Cardiac fibroblast (primary cell): ENCODE results near the gene DHRS11.

ENCODE experiments used
- DNase-seq, 2 donors: peaks; one replicate each; pipeline versions ENCODE4 v3.0.0 to v3.0.0-alpha.2; 2010; ENCODE audit warnings: low read depth in 2 of 2
- H3K4me3 ChIP-seq, 2 donors: replicated peaks in 1 of 2; 1 replicate in 1 of 2; 2 replicates in 1 of 2; pipeline ENCODE4 v1.5.1; 2011; ENCODE audit warnings: low read depth in 2 of 2, low read length in 2 of 2, mild to moderate bottlenecking in 2 of 2, moderate library complexity in 1 of 2
- TF ChIP-seq, protein P1 (sequence below): IDR thresholded peaks from one replicate; pipeline ENCODE4 v1.5.1; 2011; ENCODE audit warnings: low read depth, mild to moderate bottlenecking, low read length, inconsistent platforms

Gene DHRS11

DNA sequence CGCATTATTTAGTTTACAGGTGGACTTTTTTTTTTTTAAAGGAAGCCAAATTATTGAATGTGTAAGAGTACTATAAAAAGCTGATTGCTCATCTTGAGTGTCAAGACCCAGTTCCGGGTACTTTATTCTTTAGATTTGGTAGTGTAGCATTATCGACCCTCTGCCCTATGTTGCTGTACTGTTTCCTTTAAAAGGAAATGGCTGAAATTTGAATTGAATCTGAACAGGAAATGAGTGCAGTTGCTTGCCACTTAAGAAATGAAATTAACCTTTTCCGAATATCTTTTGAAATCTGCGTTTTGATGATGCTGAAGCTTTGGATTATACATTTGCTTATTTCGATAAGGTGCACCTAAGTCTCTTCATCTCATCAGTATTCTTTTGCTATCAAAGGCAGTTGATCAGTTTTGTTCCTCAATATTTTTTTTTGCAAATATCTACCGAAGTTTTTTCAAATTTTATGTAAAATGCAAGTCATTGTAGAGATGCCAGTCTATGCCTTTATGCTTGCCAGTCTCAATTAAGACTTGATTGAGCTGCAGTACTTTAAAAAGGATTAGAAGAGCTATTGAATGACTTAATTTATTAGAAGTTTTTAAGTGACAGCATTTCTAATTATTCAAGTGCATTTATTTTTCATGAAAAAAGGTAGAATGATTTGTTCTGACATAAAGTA, 45.1 kb upstream of the DHRS11 start:
- TF ChIP-seq, protein P1, sequence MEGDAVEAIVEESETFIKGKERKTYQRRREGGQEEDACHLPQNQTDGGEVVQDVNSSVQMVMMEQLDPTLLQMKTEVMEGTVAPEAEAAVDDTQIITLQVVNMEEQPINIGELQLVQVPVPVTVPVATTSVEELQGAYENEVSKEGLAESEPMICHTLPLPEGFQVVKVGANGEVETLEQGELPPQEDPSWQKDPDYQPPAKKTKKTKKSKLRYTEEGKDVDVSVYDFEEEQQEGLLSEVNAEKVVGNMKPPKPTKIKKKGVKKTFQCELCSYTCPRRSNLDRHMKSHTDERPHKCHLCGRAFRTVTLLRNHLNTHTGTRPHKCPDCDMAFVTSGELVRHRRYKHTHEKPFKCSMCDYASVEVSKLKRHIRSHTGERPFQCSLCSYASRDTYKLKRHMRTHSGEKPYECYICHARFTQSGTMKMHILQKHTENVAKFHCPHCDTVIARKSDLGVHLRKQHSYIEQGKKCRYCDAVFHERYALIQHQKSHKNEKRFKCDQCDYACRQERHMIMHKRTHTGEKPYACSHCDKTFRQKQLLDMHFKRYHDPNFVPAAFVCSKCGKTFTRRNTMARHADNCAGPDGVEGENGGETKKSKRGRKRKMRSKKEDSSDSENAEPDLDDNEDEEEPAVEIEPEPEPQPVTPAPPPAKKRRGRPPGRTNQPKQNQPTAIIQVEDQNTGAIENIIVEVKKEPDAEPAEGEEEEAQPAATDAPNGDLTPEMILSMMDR, result no peak
- H3K4me3 ChIP-seq, result peak overlapping the region; percentile 83 to 94
- DNase-seq, result peak; percentile 7 to 10

DNA sequence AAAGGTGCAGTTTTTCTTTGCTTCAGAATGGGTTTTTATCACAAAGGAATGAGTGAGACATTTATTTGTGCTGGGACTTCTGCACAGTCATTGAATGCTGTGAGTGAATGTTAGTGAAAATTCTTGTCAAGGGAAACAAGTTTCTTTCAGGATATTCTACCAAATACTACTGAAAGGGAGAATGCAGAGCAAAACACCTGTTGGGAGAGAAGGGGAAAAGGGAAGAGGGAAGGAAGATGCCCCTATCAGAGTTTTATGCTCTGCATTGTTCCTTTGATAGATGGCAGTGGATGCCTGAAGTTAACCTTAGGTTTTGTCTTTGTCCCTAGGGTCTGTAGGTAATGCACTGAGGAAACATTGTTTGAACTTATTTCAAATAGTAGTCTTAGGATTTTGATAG, 43.9 kb upstream of the DHRS11 start:
- DNase-seq, result no peak
- TF ChIP-seq, protein P1, result no peak
- H3K4me3 ChIP-seq, result peak overlapping the region in 1 of 2 donors; percentile 94

DNA sequence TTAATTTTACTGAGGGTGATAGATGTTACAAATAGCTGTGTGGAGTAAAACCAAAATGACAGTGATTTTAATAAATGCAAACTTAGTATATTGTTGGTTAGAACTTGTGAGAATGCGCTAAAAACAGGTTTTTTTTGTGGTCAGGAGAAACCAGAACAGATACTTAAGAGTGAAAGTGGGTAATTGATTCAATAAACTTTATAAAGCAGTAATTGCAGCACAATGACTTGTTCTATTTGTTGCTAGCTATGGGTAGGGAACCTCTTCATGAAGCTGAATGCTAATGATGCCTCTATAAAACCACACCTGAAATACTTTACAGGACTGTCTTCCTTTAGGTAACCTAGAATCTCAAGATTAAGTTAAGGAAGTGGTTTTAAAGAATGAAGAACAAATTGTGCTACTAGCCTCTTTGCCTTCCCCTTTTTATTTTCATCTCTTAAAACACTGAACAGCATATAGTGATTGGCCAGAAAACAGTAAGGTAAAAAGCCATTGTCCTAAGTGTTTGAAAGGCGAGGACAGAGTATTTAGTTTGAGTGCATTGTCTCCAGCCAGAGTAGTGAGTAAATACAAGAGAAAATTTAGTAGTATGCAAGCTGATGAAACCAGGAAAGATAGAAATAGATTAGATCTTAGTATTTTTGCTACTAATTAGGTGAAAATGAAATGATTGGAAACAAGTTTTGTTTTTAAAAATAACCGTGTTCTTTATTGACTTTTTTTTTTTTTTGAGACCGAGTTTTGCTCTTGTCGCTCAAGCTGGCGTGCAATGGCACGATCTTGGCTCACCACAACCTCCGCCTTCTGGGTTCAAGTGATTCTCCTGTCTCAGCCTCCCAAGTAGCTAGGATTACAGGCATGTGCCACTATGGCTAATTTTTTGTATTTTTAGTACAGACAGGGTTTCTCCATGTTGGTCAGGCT, 40.9 kb upstream of the DHRS11 start:
- TF ChIP-seq, protein P1, result no peak
- no peak overlapping the region for H3K4me3 ChIP-seq
- no peak for DNase-seq

DNA sequence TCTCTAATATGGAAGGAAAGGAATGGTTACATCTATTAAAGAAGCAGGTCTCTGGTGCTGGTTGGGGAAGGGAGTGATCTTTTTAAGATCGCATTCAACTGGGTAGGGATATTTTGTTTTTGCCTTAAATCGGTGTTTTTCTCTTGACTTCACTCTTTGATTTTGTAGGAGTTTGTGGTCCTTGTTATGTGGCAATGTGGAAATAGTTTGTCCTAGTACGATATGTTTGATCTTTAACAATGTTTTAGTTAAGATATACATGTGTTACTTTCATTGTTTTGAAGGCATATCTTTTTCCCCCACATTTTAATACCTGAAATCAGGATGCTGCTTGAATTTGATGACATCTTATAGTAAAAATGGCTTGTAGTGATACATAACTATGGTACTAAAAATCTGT, 38.2 kb upstream of the DHRS11 start:
- TF ChIP-seq, protein P1, result no peak
- H3K4me3 ChIP-seq, result no peak overlapping the region
- no peak for DNase-seq

DNA sequence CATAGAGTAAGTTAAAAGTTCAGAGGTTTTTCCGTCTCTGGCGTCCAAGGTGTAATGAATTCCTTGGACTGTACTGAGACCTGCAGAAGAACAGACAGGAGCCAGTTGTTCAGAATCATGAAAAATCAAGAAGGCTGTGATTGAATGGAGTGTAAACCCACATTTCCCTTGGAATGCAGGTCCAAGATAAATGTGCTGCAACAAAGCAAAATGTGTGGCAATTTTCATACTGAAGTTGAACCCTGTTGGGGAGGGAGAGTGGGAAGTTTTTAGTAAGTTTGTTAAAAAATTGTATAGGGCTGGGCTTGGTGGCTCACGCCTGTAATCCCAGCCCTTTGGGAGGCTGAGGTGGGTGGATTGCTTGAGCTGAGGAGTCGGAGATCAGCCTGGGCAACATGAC, 25.6 kb upstream of the DHRS11 start:
- TF ChIP-seq, protein P1, result no peak
- peak in 1 of 2 donors; percentile 22 for DNase-seq
- H3K4me3 ChIP-seq, result no peak overlapping the region

DNA sequence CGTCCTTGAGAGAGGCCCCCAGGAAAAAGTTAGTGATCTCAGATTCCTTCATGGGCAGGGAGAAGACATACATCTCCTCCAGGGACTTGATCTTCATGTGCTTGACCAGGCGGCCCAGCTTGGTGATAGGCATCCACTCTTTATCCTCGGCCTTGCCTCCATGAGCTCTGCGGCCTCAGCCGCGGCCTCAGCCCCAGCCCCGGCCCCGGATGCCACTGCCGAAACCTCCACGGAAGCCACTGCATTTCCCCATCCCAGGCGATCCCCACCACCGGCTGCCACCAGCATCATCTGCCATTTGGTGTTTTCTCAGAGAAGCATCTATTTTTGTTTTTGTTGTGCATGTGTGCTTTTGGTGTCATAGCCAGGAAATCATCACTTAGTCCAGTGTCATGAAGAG, 16.7 kb upstream of the DHRS11 start:
- no peak overlapping the region for H3K4me3 ChIP-seq
- no peak for DNase-seq
- TF ChIP-seq, protein P1, result no peak
